PC-9 (cell line): ENCODE results near the gene FNDC11. TPM values are rescaled to one million over a fixed set of nuclear protein-coding genes. Genes with fewer than 3 reads are reported as not detected.
A peak's percentile ranks its signal among the peaks of the same experiment; 100 is the strongest.

ENCODE experiments used
- BruUV-seq: library from RNA; stranded (reverse); fragments of 400-500 nt; replicated peaks from 2 replicates; lab custom pipeline; 2021; lab: Mats Ljungman, UMichigan
- CTCF ChIA-PET: fragments of 300-600 bp; sonication (Branson Sonifier 250); formaldehyde crosslinking; loops from one replicate; lab custom pipeline; 2022; ENCODE audit warnings: antibody characterized with exemption; lab: Charles Lee
- POLR2A ChIA-PET: fragments of 300-600 bp; sonication (Branson Sonifier 250); formaldehyde crosslinking; loops from one replicate; lab custom pipeline; 2022; ENCODE audit warnings: antibody characterized with exemption; ENCODE audit not compliant: unreplicated experiment; lab: Charles Lee
- DNase-seq, 2 experiments: peaks; one replicate each; pipeline versions ENCODE4 v3.0.0 to v3.0.0-alpha.2; 2015 to 2022; ENCODE audit warnings: mixed read lengths in 1 of 2
- H2AFZ ChIP-seq: fragments of 200-600 bp; sonication (generic); 2 replicates; pipeline ENCODE4 v1.8.1; 2017; ENCODE audit warnings: antibody characterized with exemption
- H3F3A ChIP-seq: fragments of 200-600 bp; sonication (generic); 2 replicates; pipeline ENCODE4 v1.8.1; 2017; ENCODE audit warnings: antibody characterized with exemption, mild to moderate bottlenecking, low read depth; ENCODE audit not compliant: insufficient read depth
- H3K27ac ChIP-seq: fragments of 200-600 bp; sonication (generic); 2 replicates; pipeline ENCODE4 v1.6.1; 2016; ENCODE audit warnings: mixed run types
- H3K27me3 ChIP-seq: fragments of 200-600 bp; sonication (generic); 2 replicates; pipeline ENCODE4 v1.6.1; 2016; ENCODE audit warnings: low read depth, mixed run types; ENCODE audit not compliant: insufficient read depth
- H3K36me3 ChIP-seq: fragments of 200-600 bp; sonication (generic); 2 replicates; pipeline ENCODE4 v1.6.1; 2016; ENCODE audit warnings: low read depth, mixed run types
- H3K4me1 ChIP-seq: fragments of 200-600 bp; sonication (generic); replicated peaks from 2 replicates; pipeline ENCODE4 v1.6.1; 2016; ENCODE audit warnings: mixed run types; ENCODE audit not compliant: insufficient read depth
- H3K4me2 ChIP-seq: fragments of 200-600 bp; sonication (generic); 2 replicates; pipeline ENCODE4 v1.6.1; 2017; ENCODE audit warnings: mixed run types
- H3K4me3 ChIP-seq: fragments of 200-600 bp; sonication (generic); 2 replicates; pipeline ENCODE4 v1.6.1; 2016; ENCODE audit warnings: mixed run types
- H3K79me2 ChIP-seq: fragments of 200-600 bp; sonication (generic); 2 replicates; pipeline ENCODE4 v1.6.1; 2017; ENCODE audit warnings: low read depth, mixed run types
- H3K9me2 ChIP-seq: fragments of 200-600 bp; sonication (generic); 2 replicates; pipeline ENCODE4 v1.8.1; 2017; ENCODE audit warnings: mild to moderate bottlenecking; ENCODE audit not compliant: insufficient read depth
- H3K9me3 ChIP-seq: fragments of 200-600 bp; sonication (generic); 2 replicates; pipeline ENCODE4 v1.8.1; 2016; ENCODE audit warnings: low read depth; ENCODE audit not compliant: insufficient read depth
- H4K20me1 ChIP-seq: fragments of 200-600 bp; sonication (generic); 2 replicates; pipeline ENCODE4 v1.8.1; 2017; ENCODE audit not compliant: insufficient read depth
- EZH2 ChIP-seq: fragments of 200-600 bp; sonication (generic); IDR thresholded peaks from 2 replicates; pipeline ENCODE4 v1.8.0; 2017; ENCODE audit warnings: antibody characterized with exemption, low read depth
- intact Hi-C: fragments of 100-400 bp; cut with micrococcal nuclease; formaldehyde crosslinking; loops from one replicate; pipeline ENCODE4 v1.10.0; 2022; ENCODE audit not compliant: unreplicated experiment
- total RNA-seq: library from RNA; stranded (reverse); gene quantifications from 2 replicates; pipeline ENCODE4 v1.2.3, GENCODE V29; 2021
- TF ChIP-seq, protein P1 (sequence below): fragments of 200-600 bp; sonication (generic); conservative IDR thresholded peaks from 2 replicates; pipeline ENCODE4 v1.6.1; 2017; ENCODE audit warnings: mixed run types, antibody characterized with exemption, mild to moderate bottlenecking, moderate library complexity

FNDC11 gene
- total RNA-seq, 1 experiment from 2014 or later = 7.7 TPM

DNA sequence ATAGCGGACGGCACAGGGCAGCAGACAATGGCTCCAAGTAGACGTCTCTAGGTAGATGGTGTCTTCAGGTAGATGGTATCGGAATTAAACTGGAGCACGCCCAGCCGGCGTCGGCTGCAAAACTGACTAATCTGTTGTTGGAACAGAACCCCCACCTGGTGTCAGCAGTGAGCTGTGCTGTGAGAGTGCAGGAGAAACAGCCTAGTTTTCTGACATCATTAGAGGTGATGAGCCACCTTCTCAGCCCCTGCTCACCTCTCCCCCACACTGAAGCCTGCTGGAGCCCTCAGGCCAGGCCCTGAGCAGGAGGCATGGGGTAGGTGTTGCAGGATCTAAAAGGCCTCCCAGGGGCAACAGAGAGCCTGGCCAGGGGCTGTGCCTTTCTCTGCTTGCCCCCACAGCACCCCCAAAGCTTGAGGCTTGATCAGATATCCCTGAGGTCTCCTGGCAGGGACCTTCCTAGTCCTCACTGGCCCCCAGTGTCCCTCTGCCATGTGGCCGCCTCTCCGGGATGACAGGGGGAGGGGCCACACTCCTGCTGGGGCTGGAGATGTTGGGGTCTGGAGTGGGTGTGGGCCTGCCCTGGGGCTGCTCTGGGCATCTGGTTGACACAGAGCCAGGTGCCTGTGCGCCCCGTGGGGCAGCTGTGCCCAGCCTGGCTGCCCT is 27.0 kb downstream of the FNDC11 start:
- Histone ChIP-seq H3K79me2 (no peaks in the 10 kb centered on the region), H3F3A (peaks cover 11% of the 10 kb centered on the region), H3K4me3 (no peak overlapping the region), H3K27me3 (no peaks in the 10 kb centered on the region), H3K9me2 (no peaks in the 10 kb centered on the region), H2AFZ (no peak overlapping the region), H3K4me1 (peaks cover 7% of the 10 kb centered on the region), H3K36me3 (no peaks in the 10 kb centered on the region), H3K9me3 (no peaks in the 10 kb centered on the region), H3K4me2 (peak overlapping the region; percentile 22; the same call in 1 of the 2 replicates), H3K27ac (no peak overlapping the region), H4K20me1 (no peaks in the 10 kb centered on the region)
- intact Hi-C loops = loop anchor here (1.0 to 10.0 kb wide), 4 partner anchors 42 to 394 kb away; partner anchors contain the start of gene TPD52L2
- ChIA-PET CTCF (interaction anchor here (0.6 to 0.8 kb wide), 2 partner anchors 43 to 103 kb away, joined by 3 to 4 read pairs; partner anchors contain the start of gene PTK6), POLR2A (interaction anchor here (0.5 kb wide), 1 partner anchor 46 kb away, joined by 3 read pairs; the partner anchor contains the start of gene GMEB2)
- no TSS peak for BruUV-seq
- no peak for TF ChIP-seq EZH2
- TF ChIP-seq, protein P1, sequence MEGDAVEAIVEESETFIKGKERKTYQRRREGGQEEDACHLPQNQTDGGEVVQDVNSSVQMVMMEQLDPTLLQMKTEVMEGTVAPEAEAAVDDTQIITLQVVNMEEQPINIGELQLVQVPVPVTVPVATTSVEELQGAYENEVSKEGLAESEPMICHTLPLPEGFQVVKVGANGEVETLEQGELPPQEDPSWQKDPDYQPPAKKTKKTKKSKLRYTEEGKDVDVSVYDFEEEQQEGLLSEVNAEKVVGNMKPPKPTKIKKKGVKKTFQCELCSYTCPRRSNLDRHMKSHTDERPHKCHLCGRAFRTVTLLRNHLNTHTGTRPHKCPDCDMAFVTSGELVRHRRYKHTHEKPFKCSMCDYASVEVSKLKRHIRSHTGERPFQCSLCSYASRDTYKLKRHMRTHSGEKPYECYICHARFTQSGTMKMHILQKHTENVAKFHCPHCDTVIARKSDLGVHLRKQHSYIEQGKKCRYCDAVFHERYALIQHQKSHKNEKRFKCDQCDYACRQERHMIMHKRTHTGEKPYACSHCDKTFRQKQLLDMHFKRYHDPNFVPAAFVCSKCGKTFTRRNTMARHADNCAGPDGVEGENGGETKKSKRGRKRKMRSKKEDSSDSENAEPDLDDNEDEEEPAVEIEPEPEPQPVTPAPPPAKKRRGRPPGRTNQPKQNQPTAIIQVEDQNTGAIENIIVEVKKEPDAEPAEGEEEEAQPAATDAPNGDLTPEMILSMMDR = peak; percentile 73
- peak; percentile 71 to 75 for DNase-seq

DNA sequence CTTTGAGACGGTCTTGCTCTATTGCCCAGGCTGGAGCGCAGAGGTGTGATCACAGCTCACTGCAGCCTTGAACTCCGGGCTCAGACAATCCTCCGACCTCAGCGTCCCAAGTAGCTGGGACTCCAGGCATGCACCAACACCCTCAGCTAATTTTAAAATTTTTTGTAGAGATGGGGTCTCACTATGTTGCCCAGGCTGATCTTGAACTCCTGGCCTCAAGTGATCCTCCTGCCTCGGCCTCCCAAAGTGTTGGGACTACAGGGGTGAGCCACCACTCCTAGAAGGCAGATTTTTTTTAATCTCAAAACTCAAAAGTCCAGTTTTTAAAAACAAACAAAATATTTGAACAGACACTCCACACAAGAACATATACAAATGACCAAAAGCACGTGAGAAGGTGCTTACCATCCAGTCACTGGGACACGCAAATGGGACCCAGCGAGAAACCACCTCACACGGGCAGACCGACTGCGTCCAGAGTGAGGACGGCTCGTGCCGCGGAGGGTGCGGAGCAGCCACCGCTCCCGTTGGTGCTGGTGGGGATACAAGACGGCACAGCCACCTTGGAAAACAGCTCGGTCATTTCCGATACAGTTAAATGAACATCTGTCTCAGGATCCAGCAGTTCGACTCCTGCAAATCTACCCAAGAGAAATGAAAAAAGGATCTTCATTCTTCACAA is 28.6 kb downstream of the FNDC11 start:
- Histone ChIP-seq H3K9me2 (no peaks in the 10 kb centered on the region), H3K27me3 (no peaks in the 10 kb centered on the region), H3K4me2 (no peak overlapping the region), H3K36me3 (no peaks in the 10 kb centered on the region), H2AFZ (no peak overlapping the region), H3K4me1 (peaks cover 7% of the 10 kb centered on the region), H3K79me2 (no peaks in the 10 kb centered on the region), H3K27ac (no peak overlapping the region), H3K4me3 (no peak overlapping the region), H3K9me3 (no peaks in the 10 kb centered on the region), H4K20me1 (no peaks in the 10 kb centered on the region), H3F3A (no peaks in the 10 kb centered on the region)
- TF ChIP-seq, protein P1 = no peak
- no peak for TF ChIP-seq EZH2
- BruUV-seq = no TSS peak
- no peak for DNase-seq
- intact Hi-C loops = loop anchor here (10.0 kb wide), 1 partner anchor 102 kb away; no protein-coding TSS in a partner anchor
- ChIA-PET CTCF (interaction anchor here (0.6 kb wide), 1 partner anchor 50 kb away, joined by 8 read pairs; no protein-coding TSS in a partner anchor), POLR2A (no interaction called here)

DNA sequence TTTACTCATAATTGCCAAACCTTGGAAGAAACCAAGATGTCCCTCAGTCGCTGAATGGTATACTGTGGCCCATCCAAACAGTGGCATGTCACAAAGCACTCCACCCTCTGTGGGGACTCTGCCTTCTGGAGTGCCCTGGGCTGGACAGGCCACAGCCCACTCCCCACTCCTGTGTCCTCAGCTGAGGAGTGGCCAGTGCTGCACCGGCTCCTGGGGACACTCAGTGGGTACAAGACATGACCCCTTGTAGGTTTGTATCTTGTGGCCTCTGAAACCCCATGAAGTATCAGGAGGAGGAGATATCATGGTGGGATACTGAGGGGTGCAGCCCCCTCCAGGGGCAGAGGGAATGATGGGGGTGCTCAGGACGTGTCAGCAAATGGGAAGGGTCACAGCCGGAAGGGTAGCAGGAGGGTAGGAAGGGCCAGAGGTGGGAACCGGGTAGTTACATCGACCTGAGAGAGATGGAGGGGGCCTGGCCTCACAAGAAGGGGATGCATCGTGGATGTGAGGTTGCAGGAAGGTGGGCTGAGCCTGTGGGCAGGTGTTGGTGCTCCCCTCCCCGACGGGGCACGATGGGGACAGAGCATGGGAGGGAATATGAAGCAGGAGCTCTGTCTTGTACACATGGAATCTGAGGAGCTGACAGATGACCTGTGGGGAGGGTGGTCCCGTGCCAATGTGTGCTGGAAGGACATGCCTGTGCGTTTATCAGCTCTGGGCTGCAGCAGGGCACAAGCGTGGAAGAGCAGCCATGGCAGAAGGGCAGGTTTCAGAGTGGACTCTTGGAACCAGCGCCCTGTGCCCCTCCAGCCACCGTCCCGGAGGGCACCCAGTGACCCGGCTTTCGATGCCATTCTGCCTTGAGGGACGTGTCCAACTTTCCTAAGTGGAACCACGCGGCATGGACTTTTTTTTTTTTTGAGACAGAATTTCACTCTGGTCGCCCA is 31.9 kb downstream of the FNDC11 start:
- no peak for DNase-seq
- Histone ChIP-seq H3K9me2 (no peaks in the 10 kb centered on the region), H3K4me3 (no peak overlapping the region), H3K4me1 (peaks cover 6% of the 10 kb centered on the region), H3K36me3 (no peaks in the 10 kb centered on the region), H2AFZ (no peak overlapping the region), H3K79me2 (no peaks in the 10 kb centered on the region), H3K4me2 (no peak overlapping the region), H3K27me3 (no peaks in the 10 kb centered on the region), H4K20me1 (no peaks in the 10 kb centered on the region; the same call in 1 of the 2 replicates), H3K27ac (no peak overlapping the region), H3K9me3 (no peaks in the 10 kb centered on the region), H3F3A (peaks cover 10% of the 10 kb centered on the region; the same call in 1 of the 2 replicates)
- CTCF ChIA-PET = no interaction called here
- intact Hi-C loops = loop anchor here (10.0 kb wide), 1 partner anchor 99 kb away; no protein-coding TSS in a partner anchor
- POLR2A ChIA-PET = no interaction called here
- no TSS peak for BruUV-seq
- no peak for TF ChIP-seq EZH2
- TF ChIP-seq, protein P1 = no peak
